Measurements from ENCODE around the gene GOLGA6L7. TPM values are rescaled to one million over a fixed set of nuclear protein-coding genes. Genes with fewer than 3 reads are reported as not detected.
"Not testable (repeated sequence)": the region's sequence is repeated elsewhere in the genome, so short reads cannot be mapped to it uniquely, and the experiment has no call there.

GOLGA6L7 gene
- total and polyA plus RNA-seq, 7 experiments from 2014 or later: not detected

DNA sequence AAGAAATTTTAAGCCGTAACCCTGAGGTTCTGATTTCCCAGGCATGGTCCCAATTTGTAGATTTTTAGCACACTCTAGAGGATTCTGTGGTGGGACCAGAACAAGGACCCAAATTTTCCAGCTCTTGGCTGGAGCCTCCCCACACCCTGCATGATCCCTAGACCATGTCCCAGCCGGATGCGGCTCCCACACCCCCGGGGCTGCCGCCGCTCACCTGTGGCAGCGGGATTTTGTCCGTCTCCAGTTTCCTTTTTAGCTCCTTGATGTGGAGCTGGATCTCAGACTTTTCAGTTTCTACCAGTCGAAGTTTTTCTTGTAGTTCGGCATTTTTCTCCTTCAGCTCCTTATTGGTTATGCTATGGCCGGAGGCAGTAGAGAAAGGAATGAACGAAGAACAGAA is 4.9 kb downstream of the GOLGA6L7 start:
- CTCF ChIA-PET; ATAC-seq; DNase-seq; H3K36me3 ChIP-seq (ENCODE audit: control insufficient read depth in 2 of 3, insufficient read depth in 3 of 3, low read length in 3 of 3); POLR2A ChIA-PET; intact Hi-C loops (cut with micrococcal nuclease); H3K4me1 ChIP-seq (ENCODE audit: control insufficient read depth in 2 of 2, insufficient read depth in 2 of 2, low read length in 2 of 2); H3K4me3 Mint-ChIP-seq; H3K9me3 Mint-ChIP-seq; H3K27me3 ChIP-seq (ENCODE audit: control insufficient read depth in 2 of 2, insufficient read depth in 2 of 2, low read length in 2 of 2); H3K9me3 ChIP-seq (ENCODE audit: control insufficient read depth in 2 of 3, low read length in 3 of 3); H3K4me3 ChIP-seq (ENCODE audit: low read length); H3K27ac ChIP-seq (ENCODE audit: low read depth, low read length); H3K36me3 Mint-ChIP-seq; H3K27ac Mint-ChIP-seq; H3K27me3 Mint-ChIP-seq: not testable (repeated sequence)
- H3K4me1 Mint-ChIP-seq: peaks cover 4 to 15% (median 8%) of the 10 kb centered on the region in 7 donors

DNA sequence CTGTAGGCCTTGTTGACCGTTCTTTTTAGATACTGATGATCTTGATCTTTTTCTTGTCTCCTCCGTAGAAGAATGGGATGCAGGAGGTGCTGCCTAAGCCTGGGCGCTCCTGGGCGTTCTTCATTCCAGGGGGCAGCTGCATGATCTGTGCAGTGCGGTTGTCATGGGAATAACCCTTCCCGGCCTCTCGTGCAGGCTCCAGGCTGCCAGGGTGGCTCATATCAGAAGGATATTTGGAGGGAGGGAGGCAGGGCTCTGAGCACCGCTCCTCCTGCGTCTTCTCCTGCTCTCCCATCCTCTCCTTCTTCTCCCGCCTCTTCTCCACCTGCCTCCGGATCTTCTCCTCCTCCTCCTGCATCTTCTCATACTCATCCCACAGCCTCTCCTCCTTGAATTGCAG is 6.2 kb downstream of the GOLGA6L7 start:
- peaks cover 0 to 11% (median 0%) of the 10 kb centered on the region in 5 donors for H3K36me3 Mint-ChIP-seq
- H3K4me1 Mint-ChIP-seq; H3K27me3 Mint-ChIP-seq; H3K4me3 Mint-ChIP-seq; H3K4me1 ChIP-seq (ENCODE audit: control insufficient read depth in 2 of 2, insufficient read depth in 2 of 2, low read length in 2 of 2); CTCF ChIA-PET; POLR2A ChIA-PET; DNase-seq; intact Hi-C loops (cut with micrococcal nuclease); H3K27ac ChIP-seq (ENCODE audit: low read depth, low read length); H3K36me3 ChIP-seq (ENCODE audit: control insufficient read depth in 2 of 3, insufficient read depth in 3 of 3, low read length in 3 of 3); H3K9me3 ChIP-seq (ENCODE audit: control insufficient read depth in 2 of 3, low read length in 3 of 3); H3K9me3 Mint-ChIP-seq; ATAC-seq; H3K4me3 ChIP-seq (ENCODE audit: low read length); H3K27me3 ChIP-seq (ENCODE audit: control insufficient read depth in 2 of 2, insufficient read depth in 2 of 2, low read length in 2 of 2); H3K27ac Mint-ChIP-seq: not testable (repeated sequence)

DNA sequence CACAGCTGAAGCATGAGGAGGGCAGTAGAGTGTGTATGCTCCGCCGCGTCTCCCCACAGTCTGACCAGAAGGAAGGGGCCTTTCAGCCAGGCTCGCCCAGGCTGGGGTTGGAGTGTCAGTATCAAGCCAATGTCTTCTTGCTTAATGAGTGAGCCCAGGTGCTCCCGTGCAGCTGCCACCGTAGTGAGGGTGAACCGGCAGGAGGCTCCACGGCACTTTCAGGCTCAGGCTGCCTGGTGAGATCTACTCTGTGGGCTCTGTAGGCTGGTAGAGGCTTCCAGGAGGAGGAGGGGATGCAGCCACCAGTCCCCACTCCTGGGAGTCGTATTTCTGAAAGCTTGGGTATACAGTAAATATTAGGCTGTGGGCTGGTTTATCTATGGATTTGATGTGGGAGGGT is 8.2 kb downstream of the GOLGA6L7 start:
- H3K36me3 ChIP-seq (ENCODE audit: control insufficient read depth in 2 of 3, insufficient read depth in 3 of 3, low read length in 3 of 3); H3K9me3 Mint-ChIP-seq; ATAC-seq; CTCF ChIA-PET; H3K27me3 Mint-ChIP-seq; H3K36me3 Mint-ChIP-seq; H3K4me3 ChIP-seq (ENCODE audit: low read length); H3K9me3 ChIP-seq (ENCODE audit: control insufficient read depth in 2 of 3, low read length in 3 of 3); intact Hi-C loops (cut with micrococcal nuclease); H3K4me1 Mint-ChIP-seq; H3K4me3 Mint-ChIP-seq; H3K4me1 ChIP-seq (ENCODE audit: control insufficient read depth in 2 of 2, insufficient read depth in 2 of 2, low read length in 2 of 2); H3K27ac Mint-ChIP-seq; DNase-seq; POLR2A ChIA-PET; H3K27ac ChIP-seq (ENCODE audit: low read depth, low read length); H3K27me3 ChIP-seq (ENCODE audit: control insufficient read depth in 2 of 2, insufficient read depth in 2 of 2, low read length in 2 of 2): not testable (repeated sequence)

GRCh38 chr15:28834957-28835585 is 13.4 kb downstream of the GOLGA6L7 start:
- H3K27me3 ChIP-seq (ENCODE audit: control insufficient read depth in 2 of 2, insufficient read depth in 2 of 2, low read length in 2 of 2); H3K27ac ChIP-seq (ENCODE audit: low read depth, low read length); POLR2A ChIA-PET; H3K4me3 Mint-ChIP-seq; ATAC-seq; H3K36me3 ChIP-seq (ENCODE audit: control insufficient read depth in 2 of 3, insufficient read depth in 3 of 3, low read length in 3 of 3); H3K9me3 Mint-ChIP-seq; DNase-seq; H3K9me3 ChIP-seq (ENCODE audit: control insufficient read depth in 2 of 3, low read length in 3 of 3); H3K4me1 ChIP-seq (ENCODE audit: control insufficient read depth in 2 of 2, insufficient read depth in 2 of 2, low read length in 2 of 2); H3K36me3 Mint-ChIP-seq; CTCF ChIA-PET; intact Hi-C loops (cut with micrococcal nuclease); H3K4me3 ChIP-seq (ENCODE audit: low read length): not testable (repeated sequence)
- Mint-ChIP-seq H3K27me3 (peaks cover 0 to 16% (median 0%) of the 10 kb centered on the region in 5 donors), H3K4me1 (peaks cover 4 to 16% (median 11%) of the 10 kb centered on the region in 7 donors), H3K27ac (peak overlapping the region in 2 of 9 donors; percentile 38 to 60)

GRCh38 chr15:28831897-28832587 is 16.4 kb downstream of the GOLGA6L7 start:
- ATAC-seq (peak; percentile 93), DNase-seq (peak; percentile 52 to 85 (median 76))
- H3K36me3 Mint-ChIP-seq; H3K27me3 ChIP-seq (ENCODE audit: control insufficient read depth in 2 of 2, insufficient read depth in 2 of 2, low read length in 2 of 2); H3K9me3 Mint-ChIP-seq; H3K4me1 ChIP-seq (ENCODE audit: control insufficient read depth in 2 of 2, insufficient read depth in 2 of 2, low read length in 2 of 2); H3K9me3 ChIP-seq (ENCODE audit: control insufficient read depth in 2 of 3, low read length in 3 of 3); CTCF ChIA-PET; H3K36me3 ChIP-seq (ENCODE audit: control insufficient read depth in 2 of 3, insufficient read depth in 3 of 3, low read length in 3 of 3); intact Hi-C loops (cut with micrococcal nuclease); POLR2A ChIA-PET: not testable (repeated sequence)
- Mint-ChIP-seq H3K27ac (peak overlapping the region; percentile 29 to 96 (median 93)), H3K4me3 (peak overlapping the region; percentile 86 to 96 (median 94)), H3K27me3 (peaks cover 0 to 30% (median 0%) of the 10 kb centered on the region in 5 donors), H3K4me1 (peaks cover 4 to 16% (median 11%) of the 10 kb centered on the region in 7 donors)
- peak overlapping the region; percentile 71 for H3K27ac ChIP-seq (ENCODE audit: low read depth, low read length)
- H3K4me3 ChIP-seq (ENCODE audit: low read length): peak overlapping the region; percentile 60

DNA sequence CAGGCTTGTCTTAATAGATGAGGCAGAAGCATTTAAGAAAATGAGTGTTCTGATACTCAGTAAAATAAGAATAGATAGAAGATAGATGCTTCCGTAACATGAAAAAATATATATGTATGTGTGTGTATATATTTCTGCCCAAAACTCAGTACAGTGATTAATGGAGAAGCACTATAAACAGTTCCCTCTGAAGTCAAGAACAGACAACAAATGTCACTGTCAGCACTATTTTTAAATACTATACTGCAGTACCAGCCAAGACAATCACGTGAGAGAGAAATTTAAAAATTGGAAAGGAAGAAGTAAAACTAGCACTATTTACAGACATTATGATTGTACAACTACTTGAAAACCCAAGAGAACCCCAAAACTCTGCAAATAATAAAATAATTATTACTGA is 27.0 kb downstream of the GOLGA6L7 start:
- H3K27me3 Mint-ChIP-seq: peaks cover 0 to 18% (median 0%) of the 10 kb centered on the region in 5 donors
- ATAC-seq; H3K4me3 Mint-ChIP-seq; H3K9me3 ChIP-seq (ENCODE audit: control insufficient read depth in 2 of 3, low read length in 3 of 3); H3K36me3 Mint-ChIP-seq; H3K9me3 Mint-ChIP-seq; POLR2A ChIA-PET; CTCF ChIA-PET; H3K4me3 ChIP-seq (ENCODE audit: low read length); H3K27me3 ChIP-seq (ENCODE audit: control insufficient read depth in 2 of 2, insufficient read depth in 2 of 2, low read length in 2 of 2); H3K4me1 ChIP-seq (ENCODE audit: control insufficient read depth in 2 of 2, insufficient read depth in 2 of 2, low read length in 2 of 2); H3K27ac ChIP-seq (ENCODE audit: low read depth, low read length); intact Hi-C loops (cut with micrococcal nuclease); H3K36me3 ChIP-seq (ENCODE audit: control insufficient read depth in 2 of 3, insufficient read depth in 3 of 3, low read length in 3 of 3); H3K27ac Mint-ChIP-seq; DNase-seq: not testable (repeated sequence)
- H3K4me1 Mint-ChIP-seq: peaks cover 4 to 16% (median 11%) of the 10 kb centered on the region in 7 donors

DNA sequence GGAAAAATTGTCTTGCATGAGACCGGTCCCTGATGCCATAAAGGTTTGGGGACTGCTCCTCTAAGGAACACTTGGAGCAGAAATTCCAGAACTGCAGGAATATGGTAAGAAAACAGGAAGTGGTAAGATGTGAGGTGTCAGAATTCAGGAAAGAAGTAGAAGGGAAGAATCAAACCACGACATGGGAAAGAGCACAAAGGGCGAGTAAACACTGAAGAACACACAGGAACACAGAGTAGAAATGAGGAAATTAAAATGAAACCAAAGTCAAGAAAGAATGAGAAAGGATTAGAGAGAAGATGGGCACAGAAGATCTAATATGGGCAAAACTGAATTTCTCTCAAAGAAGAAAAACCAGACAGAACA is 28.5 kb downstream of the GOLGA6L7 start:
- H3K27ac ChIP-seq (ENCODE audit: low read depth, low read length); CTCF ChIA-PET; H3K36me3 Mint-ChIP-seq; H3K9me3 ChIP-seq (ENCODE audit: control insufficient read depth in 2 of 3, low read length in 3 of 3); POLR2A ChIA-PET; DNase-seq; ATAC-seq; H3K4me3 ChIP-seq (ENCODE audit: low read length); H3K9me3 Mint-ChIP-seq; H3K36me3 ChIP-seq (ENCODE audit: control insufficient read depth in 2 of 3, insufficient read depth in 3 of 3, low read length in 3 of 3); intact Hi-C loops (cut with micrococcal nuclease); H3K4me1 ChIP-seq (ENCODE audit: control insufficient read depth in 2 of 2, insufficient read depth in 2 of 2, low read length in 2 of 2); H3K27me3 ChIP-seq (ENCODE audit: control insufficient read depth in 2 of 2, insufficient read depth in 2 of 2, low read length in 2 of 2); H3K27ac Mint-ChIP-seq: not testable (repeated sequence)
- H3K27me3 Mint-ChIP-seq: peaks cover 0 to 14% (median 0%) of the 10 kb centered on the region in 5 donors
- H3K4me3 Mint-ChIP-seq: peak overlapping the region in 2 of 10 donors; percentile 19 to 49
- H3K4me1 Mint-ChIP-seq: peaks cover 4 to 16% (median 11%) of the 10 kb centered on the region in 7 donors

Measured in naive thymus-derived CD4-positive, alpha-beta T cell (primary cell).